KOPT-K1 (cell line): Measurements from ENCODE around the gene KCNN3.

Experiments used
- H3K27ac ChIP-seq: fragments of 200-600 bp; sonication (generic); 2 replicates; pipeline ENCODE4 v1.5.1; 2016; ENCODE audit warnings: antibody characterized with exemption, mild to moderate bottlenecking, low read depth, low read length; ENCODE audit not compliant: poor library complexity, severe bottlenecking
- H3K36me3 ChIP-seq: fragments of 200-600 bp; sonication (generic); 2 replicates; pipeline ENCODE4 v1.5.1; 2017; ENCODE audit warnings: antibody characterized with exemption, mild to moderate bottlenecking, low read length, moderate library complexity; ENCODE audit not compliant: insufficient read depth
- H3K9me3 ChIP-seq: fragments of 200-600 bp; sonication (generic); 2 replicates; pipeline ENCODE4 v1.5.1; 2017; ENCODE audit warnings: antibody characterized with exemption, low read length, mild to moderate bottlenecking; ENCODE audit not compliant: insufficient read depth, poor library complexity, severe bottlenecking

The KCNN3 gene

DNA sequence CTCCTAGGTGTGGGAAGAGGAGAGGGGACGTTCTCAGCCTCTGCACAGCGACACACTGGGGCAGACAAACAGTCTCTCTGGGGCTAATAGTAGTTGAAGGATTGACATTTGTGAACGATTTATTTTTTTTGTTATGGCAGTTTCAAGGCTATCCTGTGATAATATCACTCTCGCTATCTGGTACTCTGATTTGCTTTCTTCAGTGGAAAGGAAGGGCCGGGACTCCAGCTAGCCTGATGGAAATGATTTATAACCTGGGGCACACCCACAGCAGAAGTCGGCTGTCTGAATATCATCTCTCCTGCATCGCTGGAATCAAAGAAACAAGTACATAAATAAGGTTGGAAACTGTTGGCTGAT, 122.7 kb downstream of the KCNN3 start:
- Histone ChIP-seq H3K9me3 (no peaks in the 10 kb centered on the region), H3K36me3 (no peaks in the 10 kb centered on the region), H3K27ac (peak overlapping the region; percentile 61)

DNA sequence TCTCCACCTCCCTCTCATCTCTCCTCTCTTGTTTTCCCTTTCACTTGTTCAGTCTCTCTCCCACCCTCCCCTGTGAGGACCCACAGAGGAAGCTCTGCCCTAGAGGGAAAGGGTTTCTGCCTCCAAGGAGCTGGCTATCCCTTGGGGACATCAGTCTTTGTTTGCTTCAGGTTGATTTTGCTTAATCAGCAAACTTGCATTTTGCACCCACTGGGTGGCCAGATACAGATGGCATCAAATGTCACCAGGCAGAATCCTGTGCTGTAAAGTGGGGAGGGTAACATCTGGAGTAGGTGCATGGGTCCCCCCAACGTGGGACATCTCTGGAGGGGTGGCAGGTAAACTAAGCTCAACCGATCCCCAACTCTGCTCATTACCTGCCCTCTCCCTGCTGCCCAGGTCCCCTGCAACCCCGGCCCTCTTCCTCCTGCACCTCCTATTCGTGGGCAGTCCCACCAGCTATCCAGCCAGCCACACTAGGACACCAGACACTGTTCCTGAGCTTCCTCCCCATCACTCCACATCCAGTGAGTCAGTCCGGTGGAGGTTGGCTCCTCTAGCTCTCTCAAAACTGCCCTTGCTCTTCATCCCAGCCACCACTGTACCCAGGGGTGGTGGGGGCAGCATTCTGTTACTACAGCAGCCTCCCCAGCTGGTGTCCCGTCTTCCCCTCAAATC, 123.3 kb downstream of the KCNN3 start:
- Histone ChIP-seq H3K36me3 (no peaks in the 10 kb centered on the region), H3K27ac (no peak overlapping the region), H3K9me3 (no peaks in the 10 kb centered on the region)

DNA sequence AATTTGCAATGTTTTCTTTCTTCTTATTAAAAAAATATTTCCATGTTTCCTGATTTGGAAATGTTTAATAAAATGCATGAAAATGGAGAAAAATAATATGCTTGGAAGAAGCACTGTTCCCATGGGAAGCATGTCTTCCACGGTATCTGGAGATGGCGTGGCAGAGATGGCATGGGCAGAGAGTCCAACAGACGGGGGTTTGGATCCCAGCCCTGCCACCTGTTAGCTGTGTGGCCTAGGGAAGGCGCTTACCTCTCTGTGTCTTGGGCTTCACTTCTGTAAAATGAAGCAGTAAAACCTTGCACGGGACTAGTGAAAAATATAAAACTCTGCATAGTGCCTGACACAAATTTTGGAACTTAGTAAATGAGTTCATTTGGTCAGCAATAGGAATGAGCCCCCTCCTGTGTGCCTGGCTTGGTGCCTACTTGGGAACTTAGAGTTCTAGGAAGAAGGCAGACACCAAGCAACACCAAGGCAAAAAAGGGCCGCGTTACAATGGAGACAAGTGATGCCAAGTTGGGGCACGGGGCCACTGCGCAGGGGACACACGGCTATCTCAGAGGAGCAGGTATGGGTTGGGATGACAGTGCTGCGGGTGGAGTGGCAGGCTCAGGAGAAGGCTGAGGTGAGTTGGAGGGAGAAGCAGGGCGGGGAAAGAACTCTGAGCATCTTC, 124.2 kb downstream of the KCNN3 start:
- Histone ChIP-seq H3K9me3 (peaks cover 5% of the 10 kb centered on the region), H3K36me3 (no peaks in the 10 kb centered on the region), H3K27ac (no peak overlapping the region)

DNA sequence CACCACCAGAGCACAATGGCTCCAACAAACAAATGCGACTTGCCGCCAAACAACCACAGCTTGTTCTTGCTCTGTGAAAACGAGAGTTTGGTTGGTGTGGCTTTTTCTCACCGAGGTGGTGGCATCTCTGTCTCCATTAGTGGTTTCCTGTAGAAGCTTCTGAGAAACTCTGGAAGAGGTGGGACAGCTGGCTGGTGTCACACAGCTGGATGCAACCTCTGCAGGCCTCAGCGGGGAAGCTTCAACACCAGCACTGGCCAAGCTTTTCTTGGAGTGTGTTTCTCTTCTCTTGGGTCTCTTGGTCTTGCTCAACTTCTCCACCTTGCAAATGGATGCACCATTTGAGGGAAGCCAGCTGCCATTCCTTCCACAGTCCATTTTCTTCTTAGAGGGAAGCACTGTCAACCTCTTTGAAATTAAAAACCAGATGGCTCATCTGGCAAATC, 124.8 kb downstream of the KCNN3 start:
- no peaks in the 10 kb centered on the region for H3K36me3 ChIP-seq
- H3K9me3 ChIP-seq = peaks cover 7% of the 10 kb centered on the region

DNA sequence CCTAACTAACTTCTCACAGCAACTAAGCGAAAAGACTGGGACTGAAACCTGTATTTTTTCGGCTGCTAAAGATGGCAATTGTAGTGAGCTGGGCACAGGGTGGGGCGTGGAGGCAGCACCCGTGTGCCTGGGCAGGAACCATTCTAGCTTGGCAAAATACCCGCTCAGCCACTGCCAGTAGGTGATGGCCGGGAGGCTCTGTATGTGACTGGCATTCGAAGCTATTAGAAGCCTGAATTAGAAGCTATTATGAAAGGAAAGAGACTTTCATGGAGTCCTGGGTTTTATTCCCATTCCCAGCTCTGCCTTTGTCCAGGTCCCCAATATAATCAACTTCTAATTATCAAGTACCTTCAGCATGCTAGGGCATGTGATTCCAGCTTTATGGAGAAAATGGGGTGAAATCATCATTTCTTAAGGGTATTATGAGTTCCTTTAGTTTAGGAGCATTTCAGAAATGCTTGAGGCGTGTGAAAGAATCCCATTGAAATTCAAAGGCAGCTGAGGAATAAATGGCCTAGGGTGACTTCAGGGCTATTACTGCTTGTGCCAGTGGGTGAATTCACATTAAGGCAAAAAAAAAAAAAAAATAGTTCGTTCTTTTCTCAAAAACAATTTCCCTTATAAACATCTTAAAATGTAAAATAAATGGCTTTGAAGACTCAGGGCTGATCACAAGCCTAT, 125.6 kb downstream of the KCNN3 start:
- H3K27ac ChIP-seq = peak overlapping the region; percentile 0

More for the DNA sequence above, 124.8 kb downstream of the KCNN3 start:
- H3K27ac ChIP-seq = peak overlapping the region; percentile 0

DNA sequence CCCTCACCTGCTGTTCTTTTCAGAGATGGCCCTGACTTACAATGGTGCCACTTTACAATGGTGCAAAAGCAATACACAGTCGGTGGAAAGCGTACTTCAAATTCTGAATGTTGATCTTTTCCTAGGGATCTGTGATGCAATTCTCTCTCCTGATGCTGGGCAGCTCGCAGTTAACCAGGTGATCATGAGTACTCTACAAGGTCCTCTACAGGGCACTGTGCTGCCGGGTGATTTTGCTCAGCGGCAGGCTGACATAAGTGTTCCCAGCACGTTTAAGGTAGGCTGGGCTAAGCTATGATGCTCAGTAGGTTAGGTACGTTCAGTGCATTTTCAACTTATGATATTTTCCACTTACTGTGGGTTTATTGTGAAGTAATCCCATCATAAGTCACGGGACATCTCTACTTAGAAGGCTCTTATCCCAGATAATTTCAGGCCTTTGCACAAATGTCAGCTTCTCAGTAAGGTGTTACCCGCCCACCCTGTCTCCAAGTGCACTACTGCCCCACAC, 126.5 kb downstream of the KCNN3 start:
- Histone ChIP-seq H3K9me3 (peaks cover 7% of the 10 kb centered on the region), H3K27ac (no peak overlapping the region), H3K36me3 (no peaks in the 10 kb centered on the region)

More for the DNA sequence above, 125.6 kb downstream of the KCNN3 start:
- Histone ChIP-seq H3K36me3 (no peaks in the 10 kb centered on the region), H3K9me3 (peaks cover 7% of the 10 kb centered on the region)

DNA sequence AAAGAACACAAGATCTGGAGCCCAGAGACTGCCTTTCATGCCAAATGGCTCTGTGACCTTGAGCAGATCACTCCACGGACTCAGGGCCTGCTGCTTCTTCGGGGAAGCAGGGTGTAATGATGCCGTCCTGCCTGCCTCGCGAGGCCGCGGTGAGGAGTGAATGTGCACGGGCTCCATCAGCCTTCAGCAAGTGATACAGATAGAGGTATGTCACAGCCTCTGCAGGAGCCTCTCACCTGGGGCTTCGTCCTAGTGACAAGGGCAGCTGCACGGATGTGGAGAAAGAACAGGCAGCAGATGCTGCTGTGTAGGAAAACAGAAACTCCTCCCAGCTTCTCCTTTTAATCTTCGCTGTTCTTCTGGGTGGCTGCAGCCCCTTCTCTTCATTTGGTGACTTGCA, 127.5 kb downstream of the KCNN3 start:
- peaks cover 7% of the 10 kb centered on the region for H3K9me3 ChIP-seq
- no peak overlapping the region for H3K27ac ChIP-seq
- H3K36me3 ChIP-seq = no peaks in the 10 kb centered on the region

DNA sequence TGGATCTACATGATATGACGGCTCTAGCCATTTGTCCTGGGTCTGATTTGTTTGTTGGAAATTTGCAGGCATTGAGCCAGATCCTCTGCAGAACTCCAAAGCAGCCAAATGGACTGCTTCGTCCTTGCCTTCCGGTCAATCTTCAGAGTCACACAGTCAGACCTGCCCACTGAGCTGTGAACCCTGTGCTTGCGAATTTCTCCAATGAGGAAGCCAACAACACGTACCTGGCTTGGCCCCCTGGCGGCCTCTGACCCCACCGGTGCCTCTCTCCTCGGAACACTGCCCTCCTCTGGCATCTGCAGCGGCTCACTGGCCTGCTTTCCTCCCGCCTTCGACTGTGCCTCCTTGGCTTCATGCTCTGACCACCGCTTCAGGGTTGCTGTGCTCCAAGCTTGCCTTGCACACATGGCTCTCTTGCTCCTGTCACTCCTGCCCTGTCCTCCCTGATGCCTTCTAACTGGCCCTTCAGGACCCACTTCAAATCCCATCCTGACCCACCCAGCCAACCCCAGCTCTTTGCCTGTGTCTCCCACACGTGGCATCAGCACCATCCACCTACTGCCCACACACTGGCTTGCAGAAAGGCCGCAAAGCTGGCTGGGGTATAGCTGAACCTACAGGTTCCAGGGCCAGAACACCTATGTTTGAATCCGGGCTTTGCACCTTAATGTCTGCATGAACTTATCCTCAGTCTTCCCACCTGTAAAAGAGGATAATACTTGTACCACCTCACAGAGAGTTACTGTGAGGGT, 128.2 kb downstream of the KCNN3 start:
- H3K9me3 ChIP-seq = peaks cover 7% of the 10 kb centered on the region
- H3K36me3 ChIP-seq = no peaks in the 10 kb centered on the region
- H3K27ac ChIP-seq = no peak overlapping the region

DNA sequence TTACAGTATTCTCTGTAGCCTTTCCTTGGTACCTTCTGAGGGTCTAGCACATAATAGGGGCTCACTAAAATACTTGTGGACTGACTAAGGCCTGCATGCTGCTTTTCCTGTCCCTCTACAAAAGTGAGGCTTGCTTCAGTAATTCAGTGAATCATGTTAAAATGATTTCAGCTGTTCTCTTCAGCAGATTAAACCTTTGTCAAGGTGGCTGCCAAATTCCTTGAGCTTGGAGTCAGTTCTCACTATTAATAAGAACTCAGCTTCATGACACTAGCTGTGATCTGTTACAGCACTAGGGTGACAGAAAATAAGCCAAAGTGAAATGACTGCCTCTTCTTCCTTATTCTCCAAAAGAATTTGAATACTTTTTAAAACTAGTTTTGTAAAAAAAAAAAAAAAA, 128.8 kb downstream of the KCNN3 start:
- Histone ChIP-seq H3K36me3 (no peaks in the 10 kb centered on the region), H3K27ac (no peak overlapping the region)

DNA sequence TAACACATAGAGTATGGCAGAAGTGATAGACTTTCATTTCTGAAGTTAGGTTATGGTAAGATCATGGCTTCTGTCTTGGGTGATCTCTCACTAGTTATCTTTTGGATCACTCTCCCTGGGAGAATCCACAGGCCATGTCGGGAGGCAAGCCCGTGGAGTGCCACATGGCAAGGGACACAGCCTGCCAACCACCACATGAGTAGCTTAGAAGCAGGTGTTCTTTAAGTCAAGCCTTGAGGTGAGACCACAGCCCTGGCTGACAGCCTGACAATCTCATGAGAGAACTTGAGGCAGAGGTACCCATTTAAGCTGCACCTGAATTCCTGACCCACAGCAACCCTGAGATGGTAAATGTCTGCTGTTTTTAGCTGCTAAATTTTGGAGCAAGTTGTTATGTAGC, 130.4 kb downstream of the KCNN3 start:
- Histone ChIP-seq H3K27ac (no peak overlapping the region), H3K9me3 (peaks cover 7% of the 10 kb centered on the region), H3K36me3 (no peaks in the 10 kb centered on the region)

More for the DNA sequence above, 128.8 kb downstream of the KCNN3 start:
- H3K9me3 ChIP-seq = peaks cover 7% of the 10 kb centered on the region

DNA sequence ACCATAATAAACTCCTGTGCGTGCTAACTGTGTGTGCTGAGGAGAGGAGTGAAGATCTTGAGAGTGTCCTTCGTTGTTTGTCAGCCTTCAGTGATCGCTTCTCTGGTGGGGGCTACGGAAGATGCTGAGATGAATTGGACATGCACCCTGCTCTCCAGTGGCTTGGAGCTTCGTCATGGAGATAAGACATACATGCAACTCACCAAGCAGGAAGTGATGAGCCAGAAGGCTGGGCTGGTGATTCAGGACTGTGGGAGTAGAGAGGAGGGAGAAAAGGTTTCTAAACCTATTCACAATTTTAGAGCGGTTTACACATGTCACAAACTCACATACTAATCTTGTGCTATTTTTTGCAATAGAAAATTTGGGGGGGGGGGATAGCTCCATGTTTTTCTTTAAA, 133.2 kb downstream of the KCNN3 start:
- Histone ChIP-seq H3K9me3 (peaks cover 7% of the 10 kb centered on the region), H3K27ac (peak overlapping the region; percentile 47), H3K36me3 (no peaks in the 10 kb centered on the region)

DNA sequence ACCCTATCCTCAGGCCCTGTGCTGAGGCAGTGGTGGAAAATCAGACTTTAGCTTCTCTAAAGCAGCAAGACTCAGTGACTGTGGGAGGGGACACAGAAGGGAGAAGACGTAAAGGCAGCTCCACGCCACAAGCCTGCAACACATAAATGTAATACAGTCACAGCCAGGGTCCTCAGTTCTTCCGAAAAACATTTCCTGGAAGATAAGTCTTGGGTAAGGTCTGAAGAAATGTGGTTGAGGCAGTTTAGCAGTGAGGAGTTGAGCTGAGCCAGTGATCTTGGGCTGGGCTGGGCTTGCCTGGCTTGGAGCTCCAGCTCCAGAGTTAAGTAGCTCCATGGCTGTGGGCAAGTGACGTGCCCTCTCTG, 134.3 kb downstream of the KCNN3 start:
- Histone ChIP-seq H3K27ac (peak overlapping the region; percentile 47), H3K36me3 (no peaks in the 10 kb centered on the region), H3K9me3 (peaks cover under 1% of the 10 kb centered on the region)

DNA sequence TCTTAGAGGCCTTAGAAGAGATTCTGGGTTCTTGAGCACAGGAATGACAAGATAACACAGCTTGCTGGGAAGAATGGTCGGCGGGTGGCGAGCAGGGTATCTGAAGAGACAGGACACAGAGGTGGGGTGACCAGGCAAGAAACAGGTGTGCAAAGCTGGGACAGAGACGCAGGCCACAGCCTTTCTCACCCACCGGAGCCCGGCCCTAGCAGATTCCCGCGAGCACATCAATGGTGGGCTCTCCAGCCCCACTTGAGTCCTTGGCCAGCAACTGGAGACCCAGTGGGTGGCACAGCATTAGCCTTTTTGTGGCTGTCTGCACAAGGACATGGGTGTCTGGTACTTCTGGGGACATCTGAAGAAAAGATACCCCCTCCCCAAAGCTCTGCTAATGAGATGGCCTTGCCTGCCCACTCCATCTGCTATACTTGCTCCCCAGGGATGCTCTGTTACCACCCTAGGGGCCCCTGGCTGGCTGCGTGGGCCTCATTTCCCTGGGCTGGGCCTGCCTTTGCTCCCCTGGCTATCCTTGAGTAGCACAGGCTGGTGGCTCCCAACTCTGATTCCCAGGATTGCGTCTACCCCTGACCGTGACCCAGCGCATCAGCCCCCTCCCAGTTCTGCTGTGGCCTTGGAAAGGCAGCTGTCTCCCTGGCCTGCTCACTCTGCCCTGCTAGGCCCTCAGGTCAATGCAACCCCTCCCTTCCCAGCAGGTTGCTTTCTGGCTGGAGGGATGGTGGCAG, 134.8 kb downstream of the KCNN3 start:
- Histone ChIP-seq H3K9me3 (no peaks in the 10 kb centered on the region), H3K27ac (peak overlapping the region; percentile 47), H3K36me3 (no peaks in the 10 kb centered on the region)

DNA sequence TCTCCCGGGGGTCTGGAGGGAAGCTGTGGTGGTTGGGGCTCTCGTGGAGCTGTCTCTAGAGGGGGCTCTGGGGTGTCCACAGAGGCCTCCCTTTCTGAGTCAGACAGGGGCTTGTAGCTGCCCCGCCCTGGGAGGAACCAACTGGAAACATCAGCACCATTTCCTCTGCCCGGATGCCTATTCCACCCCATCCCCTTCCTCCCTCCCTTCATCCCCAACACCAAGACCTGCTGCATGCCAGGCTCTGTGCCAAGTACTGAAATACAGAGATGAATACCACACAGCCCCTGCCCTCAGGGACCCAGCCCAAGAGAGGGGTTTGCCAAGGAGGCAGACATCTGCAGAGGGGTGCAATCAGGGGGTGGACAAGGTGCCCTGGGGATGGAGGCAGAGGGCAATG, 136.5 kb downstream of the KCNN3 start:
- Histone ChIP-seq H3K36me3 (no peaks in the 10 kb centered on the region), H3K27ac (no peak overlapping the region), H3K9me3 (no peaks in the 10 kb centered on the region)
